KMS-11 (cell line): ENCODE measurements around the gene LILRA5.
"Not testable (repeated sequence)": the region's sequence is repeated elsewhere in the genome, so short reads cannot be mapped to it uniquely, and the experiment has no call there.

Source experiments
- H2AFZ ChIP-seq: fragments of 200-600 bp; sonication (generic); 2 replicates; pipeline ENCODE4 v1.6.1; 2016; ENCODE audit warnings: antibody characterized with exemption, mixed run types, low read depth
- H3K27ac ChIP-seq: fragments of 200-600 bp; sonication (generic); 2 replicates; pipeline ENCODE4 v1.6.1; 2016; ENCODE audit warnings: mild to moderate bottlenecking, mixed run types
- H3K27me3 ChIP-seq: fragments of 200-600 bp; sonication (generic); 2 replicates; pipeline ENCODE4 v1.6.1; 2017; ENCODE audit warnings: mild to moderate bottlenecking, low read depth, mixed run types, moderate library complexity; ENCODE audit not compliant: insufficient read depth
- H3K36me3 ChIP-seq: fragments of 200-600 bp; sonication (generic); 2 replicates; pipeline ENCODE4 v1.6.1; 2017; ENCODE audit warnings: mild to moderate bottlenecking, mixed run types; ENCODE audit not compliant: insufficient read depth
- H3K4me1 ChIP-seq: fragments of 200-600 bp; sonication (generic); 2 replicates; pipeline ENCODE4 v1.6.1; 2016; ENCODE audit warnings: mild to moderate bottlenecking, low read depth, mixed run types; ENCODE audit not compliant: poor library complexity, severe bottlenecking
- H3K4me2 ChIP-seq: fragments of 200-600 bp; sonication (generic); 2 replicates; pipeline ENCODE4 v1.7.0; 2016; ENCODE audit warnings: mild to moderate bottlenecking, mixed run types
- H3K4me3 ChIP-seq: fragments of 200-600 bp; sonication (generic); IDR thresholded peaks from 2 replicates; pipeline ENCODE4 v1.6.1; 2017; ENCODE audit warnings: low read depth, low read length, mixed read lengths; ENCODE audit not compliant: insufficient read depth
- H3K79me2 ChIP-seq: fragments of 200-600 bp; sonication (generic); 2 replicates; pipeline ENCODE4 v1.6.1; 2016; ENCODE audit warnings: low read depth, mixed run types; ENCODE audit not compliant: insufficient read depth
- H3K9ac ChIP-seq: fragments of 200-600 bp; sonication (generic); 2 replicates; pipeline ENCODE4 v1.6.1; 2016; ENCODE audit warnings: mild to moderate bottlenecking, mixed run types
- H4K20me1 ChIP-seq: fragments of 200-600 bp; sonication (generic); 2 replicates; pipeline ENCODE4 v1.6.1; 2016; ENCODE audit warnings: mild to moderate bottlenecking, mixed run types; ENCODE audit not compliant: insufficient read depth
- CTCF ChIP-seq: fragments of 200-600 bp; sonication (generic); conservative IDR thresholded peaks from 2 replicates; pipeline ENCODE4 v1.6.1; 2017; ENCODE audit warnings: low read depth, mild to moderate bottlenecking, antibody characterized with exemption, low read length, moderate library complexity, mixed read lengths

The LILRA5 gene

GRCh38 chr19:54312436-54313377 is at the start of gene LILRA5:
LILRA5 (minus strand) TSS chr19:54313166; CDS start chr19:54313019, 147 bp downstream.
- H2AFZ ChIP-seq = no peak within 1 kb of the TSS
- H3K36me3 ChIP-seq = no peaks in the 10 kb centered on the region
- H3K4me3 ChIP-seq = no peak within 1 kb of the TSS
- H3K9ac ChIP-seq = no peak within 1 kb of the TSS
- peaks cover 64% of the 10 kb centered on the region for H3K27me3 ChIP-seq
- no peaks in the 10 kb centered on the region for H3K4me1 ChIP-seq
- H3K79me2 ChIP-seq = no peaks in the 10 kb centered on the region
- H3K27ac ChIP-seq = no peak within 1 kb of the TSS
- no peak within 1 kb of the TSS for H3K4me2 ChIP-seq
- no peaks in the 10 kb centered on the region for H4K20me1 ChIP-seq
- TF ChIP-seq CTCF = no peak

GRCh38 chr19:54361680-54362422 is 48.9 kb upstream of the LILRA5 start:
- not testable (repeated sequence) for H3K9ac ChIP-seq, H3K4me2 ChIP-seq, H3K79me2 ChIP-seq, H3K36me3 ChIP-seq, H2AFZ ChIP-seq, H4K20me1 ChIP-seq, H3K4me1 ChIP-seq, H3K27me3 ChIP-seq, H3K4me3 ChIP-seq, H3K27ac ChIP-seq

- H3K27me3 ChIP-seq, H3K4me1 ChIP-seq, H3K36me3 ChIP-seq, H4K20me1 ChIP-seq, H3K79me2 ChIP-seq, H3K27ac ChIP-seq, H2AFZ ChIP-seq, H3K4me3 ChIP-seq, H3K4me2 ChIP-seq, H3K9ac ChIP-seq: not testable (repeated sequence)
Measured at GRCh38 chr19:54359149-54359820, 46.3 kb upstream of the LILRA5 start.

- H3K4me2 ChIP-seq = no peak overlapping the region
- H2AFZ ChIP-seq = no peak overlapping the region
- H3K4me1 ChIP-seq = no peaks in the 10 kb centered on the region
- no peak overlapping the region for H3K27ac ChIP-seq
- H3K36me3 ChIP-seq = no peaks in the 10 kb centered on the region
- TF ChIP-seq CTCF = no peak
- no peaks in the 10 kb centered on the region for H3K79me2 ChIP-seq
- H3K27me3 ChIP-seq = no peaks in the 10 kb centered on the region
- no peaks in the 10 kb centered on the region for H4K20me1 ChIP-seq
- H3K9ac ChIP-seq = no peak overlapping the region
- no peak overlapping the region for H3K4me3 ChIP-seq
Measured at GRCh38 chr19:54357381-54357780, 44.4 kb upstream of the LILRA5 start.

- Histone ChIP-seq H3K79me2 (no peaks in the 10 kb centered on the region), H3K4me2 (no peak overlapping the region), H3K9ac (no peak overlapping the region), H4K20me1 (no peaks in the 10 kb centered on the region), H3K36me3 (no peaks in the 10 kb centered on the region), H2AFZ (no peak overlapping the region), H3K4me1 (no peaks in the 10 kb centered on the region), H3K27me3 (no peaks in the 10 kb centered on the region; the same call in 1 of the 2 replicates), H3K4me3 (no peak overlapping the region), H3K27ac (no peak overlapping the region)
- TF ChIP-seq CTCF = no peak
Measured at GRCh38 chr19:54356444-54357056, 43.6 kb upstream of the LILRA5 start.
